Ovary (tissue), 9 donors: ENCODE data around the gene KRTAP1-1. TPM values are rescaled to one million over a fixed set of nuclear protein-coding genes. Genes with fewer than 3 reads are reported as not detected.
"Not testable (repeated sequence)": the region's sequence is repeated elsewhere in the genome, so short reads cannot be mapped to it uniquely, and the experiment has no call there.

Experiments used
- DNase-seq, 5 donors: peaks; one replicate each; pipeline ENCODE4 v3.0.0-alpha.2; 2019 to 2020
- H3K27ac ChIP-seq, 2 donors: fragments of 200-600 bp; one replicate each; pipeline versions ENCODE4 v1.5.1 to v1.8.0; 2019 to 2022
- H3K27me3 ChIP-seq: fragments of 200-600 bp; one replicate; pipeline ENCODE4 v1.8.0; 2022
- H3K36me3 ChIP-seq: fragments of 200-600 bp; sonication (generic); one replicate; pipeline ENCODE4 v1.5.1; 2019
- H3K4me1 ChIP-seq: one replicate; pipeline ENCODE4 v1.8.1; 2013; ENCODE audit warnings: mild to moderate bottlenecking, moderate library complexity; ENCODE audit not compliant: insufficient read depth
- H3K4me3 ChIP-seq: fragments of 200-600 bp; sonication (generic); one replicate; pipeline ENCODE4 v1.5.1; 2017
- H3K9me3 ChIP-seq, 2 donors: fragments of 200-600 bp in 1 of 2; sonication (generic) in 1 of 2; one replicate each; pipeline versions ENCODE4 v1.5.1 to v1.8.1; 2013 to 2019; ENCODE audit warnings: mild to moderate bottlenecking in 1 of 2, moderate library complexity in 1 of 2
- CTCF ChIP-seq, 3 donors: fragments of 450-650 bp in 2 of 3; fragments of 200-600 bp in 1 of 3; IDR thresholded peaks; one replicate each; pipeline versions ENCODE4 v1.5.1 to v1.8.0; 2016 to 2022; ENCODE audit warnings: antibody characterized with exemption in 3 of 3, mild to moderate bottlenecking in 1 of 3
- EP300 ChIP-seq: sonication (generic); formaldehyde crosslinking; IDR thresholded peaks from one replicate; pipeline ENCODE4 v1.6.1; 2017; ENCODE audit warnings: antibody characterized with exemption
- POLR2A ChIP-seq: fragments of 450-650 bp; IDR thresholded peaks from one replicate; pipeline ENCODE4 v1.6.1; 2017; ENCODE audit warnings: antibody characterized with exemption, mild to moderate bottlenecking, moderate library complexity
- WGBS, 3 donors: extraction: QIAGEN DNeasy Blood & Tissue Kit in 1 of 3; methylation state at CpG; one replicate each; pipeline versions ENCODE4 v1.1.5 to v1.1.7; 2013 to 2017; 5-methylcytosine and 5-hydroxymethylcytosine counted together
- intact Hi-C, 4 donors: fragments of 100-400 bp; cut with DNase I; formaldehyde crosslinking; loops; one replicate each; pipeline versions ENCODE4 v1.11.0 to v1.15.1; 2022 to 2023
- polyA plus RNA-seq, 2 donors: library from polyadenylated mRNA; stranded (reverse); fragments of 200-250 nt in 1 of 2; fragments of 350-450 nt in 1 of 2; fragmentation: Illumina TruSeq in 1 of 2; extraction: RNeasy Lipid Tissue Mini Kit (QIAGEN cat#74804) in 1 of 2; gene quantifications; one replicate each; pipeline ENCODE4 v1.2.3, GENCODE V29; 2013 to 2014
- total RNA-seq, 7 donors: library from RNA; depleted of rRNA in 2 of 7; stranded (reverse); fragments of >200 nt in 2 of 7; fragmentation: NEBNext Ultra II Directional in 3 of 7; extraction: Animal tissue kit (Norgen Biotek cat#: 25700) in 3 of 7; gene quantifications; one replicate each; pipeline versions ENCODE4 v1.1.0 to v1.2.4, GENCODE V29; 2016 to 2023
- donor health status: DM: no; HTN: no; CAD: no; lungs with moderate emphysema.
- donor health status: DM: no; HTN: no; CAD: no.
- donor health status: Bipolar disorder and iron deficiency.
- donor health status: DM: yes; HTN: yes; CAD: no.
- donor health status: DM: no; HTN: no; CAD: no.
- donor health status: DM: yes; HTN: yes; CAD: no.

KRTAP1-1 gene
- total and polyA plus RNA-seq, 9 donors, result not detected

GRCh38 chr17:41054025-41054424 is 12.8 kb upstream of the KRTAP1-1 start:
- DNase-seq, result no peak
- no peak overlapping the region for H3K27ac ChIP-seq
- 95 to 97% (median 96%) methylated on average over 4 of the region's 4 CpGs for WGBS, 3 donors
- no peaks in the 10 kb centered on the region for H3K4me1 ChIP-seq
- no peaks in the 10 kb centered on the region for H3K36me3 ChIP-seq
- no peaks in the 10 kb centered on the region for H3K27me3 ChIP-seq
- no peak overlapping the region for H3K4me3 ChIP-seq
- H3K9me3 ChIP-seq, result no peaks in the 10 kb centered on the region
- no peak for TF ChIP-seq CTCF (IDR thresholded peaks at IDR 0.05)
- no peak for TF ChIP-seq POLR2A
- TF ChIP-seq EP300, result no peak
- intact Hi-C loops, result no loop called here

GRCh38 chr17:41052566-41052965 is 11.3 kb upstream of the KRTAP1-1 start:
- H3K4me1 ChIP-seq, result no peaks in the 10 kb centered on the region
- H3K4me3 ChIP-seq, result no peak overlapping the region
- H3K9me3 ChIP-seq, result no peaks in the 10 kb centered on the region
- no peak overlapping the region for H3K27ac ChIP-seq
- DNase-seq, result no peak
- intact Hi-C loops, result no loop called here
- H3K36me3 ChIP-seq, result no peaks in the 10 kb centered on the region
- H3K27me3 ChIP-seq, result no peaks in the 10 kb centered on the region
- TF ChIP-seq CTCF (IDR thresholded peaks at IDR 0.05) (no peak), POLR2A (no peak), EP300 (no peak)

- H3K4me3 ChIP-seq, result no peak overlapping the region
- WGBS, 3 donors, result 32 to 35% (median 34%) methylated on average over 2 of the region's 2 CpGs
- no peaks in the 10 kb centered on the region for H3K36me3 ChIP-seq
- DNase-seq, result no peak
- H3K4me1 ChIP-seq, result no peaks in the 10 kb centered on the region
- H3K27me3 ChIP-seq, result no peaks in the 10 kb centered on the region
- H3K27ac ChIP-seq, result no peak overlapping the region
- H3K9me3 ChIP-seq, result no peaks in the 10 kb centered on the region
- no peak for TF ChIP-seq EP300
- TF ChIP-seq CTCF (IDR thresholded peaks at IDR 0.05), result no peak
- TF ChIP-seq POLR2A, result no peak
- intact Hi-C loops, result no loop called here
These were observed 7.9 kb upstream of the KRTAP1-1 start for GRCh38 chr17:41049110-41049509.

GRCh38 chr17:41048441-41048840 is 7.2 kb upstream of the KRTAP1-1 start:
- H3K4me1 ChIP-seq, result no peaks in the 10 kb centered on the region
- TF ChIP-seq CTCF (IDR thresholded peaks at IDR 0.05) (no peak), POLR2A (no peak), EP300 (no peak)
- WGBS, 3 donors, result 32 to 48% (median 33%) methylated on average over 7 of the region's 7 CpGs
- no peaks in the 10 kb centered on the region for H3K27me3 ChIP-seq
- no peaks in the 10 kb centered on the region for H3K36me3 ChIP-seq
- no peak overlapping the region for H3K4me3 ChIP-seq
- DNase-seq, result no peak
- no peaks in the 10 kb centered on the region for H3K9me3 ChIP-seq
- intact Hi-C loops, result no loop called here
- no peak overlapping the region for H3K27ac ChIP-seq

GRCh38 chr17:41046735-41047465 is 5.7 kb upstream of the KRTAP1-1 start, which contains the start of gene KRTAP2-1:
Gene KRTAP2-1 (minus strand): TSS chr17:41047316. CDS start chr17:41047267, 49 bp downstream.
- intact Hi-C loops, result not testable (repeated sequence)

More at GRCh38 chr17:41046735-41047465, 5.7 kb upstream of the KRTAP1-1 start, which contains the start of gene KRTAP2-1:
- not testable (repeated sequence) for H3K4me1 ChIP-seq, DNase-seq, H3K4me3 ChIP-seq, H3K27ac ChIP-seq, H3K36me3 ChIP-seq, H3K9me3 ChIP-seq, H3K27me3 ChIP-seq
- 57 to 70% (median 67%) methylated on average over 10 to 12 of the region's 33 CpGs for WGBS, 3 donors
